ENCODE data around the gene WWTR1.

WWTR1 gene

GRCh38 chr3:149657926-149658743 is at the start of gene WWTR1:
Gene WWTR1 (minus strand): TSS chr3:149658025. CDS start chr3:149657306, 719 bp downstream.
- peak; percentile 96 for DNase-seq

DNA sequence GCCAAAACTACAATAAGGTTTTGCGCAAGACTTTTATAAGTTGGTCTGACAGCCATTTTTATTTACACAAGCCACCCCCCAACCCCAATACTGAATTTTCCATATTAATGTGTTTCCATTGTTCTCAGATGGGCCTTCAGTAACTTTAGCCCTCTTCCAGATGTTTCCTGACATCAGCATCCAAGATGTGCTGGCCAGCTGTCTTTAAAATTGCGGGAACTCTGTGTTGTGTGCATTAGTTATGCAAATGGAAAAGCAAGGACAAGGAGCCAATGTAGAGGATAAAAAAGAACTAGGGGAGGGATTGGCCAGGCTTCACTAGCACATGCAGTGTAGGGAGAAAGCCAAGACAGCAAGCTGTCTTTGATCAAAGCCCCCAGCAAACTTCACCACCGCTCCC is 49.1 kb upstream of the WWTR1 start:
- peak; percentile 37 for DNase-seq

DNA sequence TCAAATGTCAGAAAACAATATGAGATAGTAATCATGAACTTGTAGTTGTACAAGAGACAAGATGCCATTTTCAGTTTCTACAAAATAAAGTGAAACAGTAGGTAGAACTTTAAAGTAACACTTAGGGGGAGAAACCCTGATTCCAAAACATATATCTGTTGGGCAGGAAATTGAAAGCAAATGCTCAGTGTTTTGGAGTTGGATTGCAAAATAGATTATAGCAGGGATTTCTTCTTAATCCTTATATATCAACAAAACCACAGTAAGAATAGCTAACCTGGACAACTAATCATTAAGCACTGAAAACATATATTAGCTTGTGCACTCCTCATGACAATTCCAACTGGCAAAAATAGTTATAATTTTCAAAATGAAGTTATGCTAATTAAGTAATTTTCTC is 47.6 kb upstream of the WWTR1 start:
- DNase-seq, result no peak

GRCh38 chr3:149703466-149703865 is 45.6 kb upstream of the WWTR1 start:
- DNase-seq, result peak; percentile 69

DNA sequence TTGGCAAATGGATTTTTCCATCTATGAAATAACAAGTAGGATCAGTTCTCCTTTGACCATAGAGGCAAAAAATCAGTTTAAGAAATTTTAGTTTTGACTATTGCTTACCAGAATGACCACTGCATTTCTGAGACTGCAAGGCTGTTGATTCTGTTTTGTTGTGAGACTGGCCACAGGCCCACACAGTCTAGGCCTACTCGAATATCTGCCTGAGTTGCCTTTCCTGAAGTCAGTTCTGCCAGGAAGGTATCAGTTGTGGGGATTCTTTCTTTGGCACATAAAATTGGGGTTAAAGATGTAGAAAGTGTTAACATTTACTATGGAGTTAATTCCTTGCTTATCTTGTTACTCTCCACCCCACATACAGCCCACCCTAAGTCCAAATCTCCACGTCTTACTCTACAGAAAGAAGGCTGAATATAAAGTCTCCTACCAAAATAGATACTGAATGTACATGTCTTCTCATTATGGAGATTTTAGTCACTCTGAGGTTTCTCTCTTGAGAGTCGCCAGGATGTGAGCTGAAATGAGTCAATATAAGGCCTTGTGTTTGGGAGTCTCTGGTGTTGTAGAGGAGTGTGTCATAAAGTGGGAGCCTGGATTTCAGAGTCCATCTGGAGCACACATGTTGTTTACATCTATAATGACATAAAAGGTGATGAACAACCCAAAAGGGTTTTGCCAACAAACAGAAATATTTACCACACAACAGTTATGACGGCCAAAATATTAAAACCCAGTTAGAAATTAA is 45.0 kb upstream of the WWTR1 start:
- peak; percentile 93 for DNase-seq

- peak; percentile 31 for DNase-seq
Observed at GRCh38 chr3:149701977-149702350, 44.1 kb upstream of the WWTR1 start.

DNA sequence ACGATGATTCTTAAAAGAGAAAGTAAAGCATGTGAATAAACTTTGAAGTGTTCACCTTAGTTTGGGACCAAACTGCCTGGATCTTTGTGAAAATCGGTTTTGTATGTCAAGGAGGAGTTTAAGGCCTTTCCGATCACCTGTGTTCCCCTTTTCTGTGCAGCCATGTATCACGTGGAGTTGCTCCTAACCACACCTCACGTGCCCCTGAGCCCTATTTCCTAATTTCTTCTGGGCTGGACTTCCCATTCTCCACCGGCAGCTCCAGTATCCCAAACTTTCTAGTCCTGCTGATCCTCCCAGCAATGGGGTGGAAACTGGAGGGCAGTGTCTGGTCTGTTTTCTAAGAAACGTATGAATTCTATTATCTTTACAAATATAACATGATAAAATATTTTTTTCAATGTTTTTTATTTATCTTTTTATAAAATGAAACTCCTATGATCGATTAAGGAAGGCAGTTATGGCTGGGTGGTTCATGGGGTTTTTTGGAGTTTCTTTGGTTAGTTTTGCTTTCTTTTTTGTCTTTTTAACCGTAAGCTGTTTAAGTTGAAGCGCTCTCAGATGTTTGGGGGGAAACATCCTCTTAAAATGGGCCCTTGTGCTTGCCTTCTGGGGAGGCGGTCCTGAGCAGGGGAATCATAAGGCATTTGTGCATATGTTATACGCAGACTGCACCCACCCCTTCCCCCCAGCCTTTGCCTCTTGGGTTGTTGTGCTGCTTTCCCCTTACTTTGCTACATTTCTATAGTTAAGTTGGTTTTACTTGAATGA is 43.6 kb upstream of the WWTR1 start:
- DNase-seq, result peak; percentile 40

- no peak for DNase-seq
Observed at GRCh38 chr3:149688122-149688757, 30.4 kb upstream of the WWTR1 start.

DNA sequence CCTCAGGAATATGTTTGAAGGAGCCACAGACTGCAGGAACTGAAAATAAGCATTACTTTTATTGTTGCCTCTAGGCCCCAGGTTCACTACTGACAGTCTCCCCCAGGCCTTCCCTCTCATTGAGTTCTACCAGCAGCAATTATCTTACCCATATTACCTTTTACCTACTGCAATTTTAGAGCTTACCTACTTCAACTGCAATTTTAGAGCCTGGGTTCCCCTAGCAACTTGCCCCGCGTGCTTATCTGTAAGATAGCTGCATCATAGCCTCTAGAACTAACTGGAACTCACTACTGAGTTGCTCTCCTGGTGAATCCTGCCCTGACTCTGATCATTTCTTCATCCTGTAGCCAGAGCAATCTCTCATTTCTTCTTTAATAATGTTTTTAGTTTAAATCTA is 29.2 kb upstream of the WWTR1 start:
- DNase-seq, result no peak

DNA sequence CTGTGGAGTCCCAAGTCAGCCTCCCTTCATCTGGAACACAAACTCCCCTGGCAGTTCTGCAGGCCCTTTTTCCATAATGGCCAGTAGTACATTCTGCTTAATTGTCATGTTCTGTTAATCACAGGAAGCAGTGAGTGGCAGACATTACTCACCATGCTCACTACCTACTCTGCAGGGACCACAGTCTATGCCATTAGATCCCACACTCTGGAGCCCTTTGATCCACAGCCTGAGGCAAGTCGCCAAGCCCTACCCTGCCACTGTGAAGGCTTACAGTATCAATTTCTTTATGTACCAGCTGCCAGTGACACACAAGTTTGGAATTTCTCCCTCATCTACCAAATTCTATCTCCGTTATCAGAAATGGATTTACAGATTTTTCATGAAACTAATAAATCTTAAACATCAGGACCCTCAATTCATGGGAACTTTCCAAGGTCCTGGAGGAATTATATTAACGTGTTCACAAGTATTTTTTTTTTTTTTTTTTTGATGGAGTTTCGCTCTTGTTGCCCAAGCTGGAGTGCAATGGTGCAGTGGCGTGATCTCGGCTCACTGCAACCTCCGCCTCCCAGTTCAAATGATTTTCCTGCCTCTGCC is 20.6 kb upstream of the WWTR1 start:
- DNase-seq, result no peak

DNA sequence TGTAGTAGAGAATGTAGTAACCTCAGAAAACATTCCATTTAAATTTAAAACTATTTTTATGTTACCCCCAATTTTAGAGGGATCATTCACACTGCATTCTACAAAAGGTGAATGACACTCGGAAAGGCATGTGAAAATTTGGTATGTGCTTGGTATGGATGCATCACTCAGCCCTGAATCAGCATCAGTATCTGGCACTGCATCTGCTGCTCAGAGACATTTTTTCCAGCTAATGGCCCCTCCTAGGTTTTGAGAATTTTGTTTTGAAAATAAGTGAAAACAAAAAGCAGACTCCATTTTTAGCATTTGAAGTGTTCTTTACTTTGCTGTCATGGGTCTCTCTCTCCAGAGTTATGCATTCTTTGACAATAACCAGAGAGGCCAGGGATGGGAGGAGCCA is 15.6 kb upstream of the WWTR1 start:
- peak; percentile 67 for DNase-seq

DNA sequence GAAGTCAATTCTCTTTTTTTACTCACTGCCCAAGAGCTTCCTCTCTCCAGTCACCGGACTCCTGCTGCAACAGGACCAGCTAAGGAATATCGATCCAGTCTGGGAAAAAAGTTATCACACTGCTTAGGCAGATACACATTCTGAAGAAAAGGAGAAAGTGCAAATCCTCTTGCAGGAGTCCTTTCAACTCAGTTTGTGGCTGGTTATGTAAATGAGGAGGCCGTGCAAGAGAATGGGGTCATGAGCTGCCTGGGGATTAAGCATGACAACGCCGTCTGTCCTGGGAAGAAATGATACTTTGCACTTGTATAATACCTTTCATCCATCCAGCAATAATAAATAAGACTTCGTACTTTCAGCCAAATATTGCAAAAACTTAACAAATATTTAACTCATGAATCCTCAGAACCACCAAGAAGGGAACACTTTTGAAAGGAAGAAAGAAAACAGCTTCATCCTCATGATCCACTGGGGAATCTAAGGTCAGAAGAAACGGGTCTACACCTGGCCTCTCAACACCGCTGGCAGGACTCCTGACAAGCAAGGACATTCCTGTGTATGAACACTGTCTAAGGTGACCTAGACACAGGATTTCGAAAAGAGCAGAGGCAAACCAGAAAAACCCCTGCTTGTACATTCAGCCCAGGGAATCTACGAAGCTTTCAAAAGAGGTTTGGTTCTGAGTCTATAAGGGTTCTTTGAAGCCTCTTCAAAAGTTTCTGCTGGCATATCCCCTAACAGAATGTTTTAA is 13.1 kb upstream of the WWTR1 start:
- DNase-seq, result no peak

GRCh38 chr3:149667576-149667975 is 9.8 kb upstream of the WWTR1 start:
- DNase-seq, result no peak

- no peak for DNase-seq
Observed at GRCh38 chr3:149663966-149664365, 6.1 kb upstream of the WWTR1 start.

DNA sequence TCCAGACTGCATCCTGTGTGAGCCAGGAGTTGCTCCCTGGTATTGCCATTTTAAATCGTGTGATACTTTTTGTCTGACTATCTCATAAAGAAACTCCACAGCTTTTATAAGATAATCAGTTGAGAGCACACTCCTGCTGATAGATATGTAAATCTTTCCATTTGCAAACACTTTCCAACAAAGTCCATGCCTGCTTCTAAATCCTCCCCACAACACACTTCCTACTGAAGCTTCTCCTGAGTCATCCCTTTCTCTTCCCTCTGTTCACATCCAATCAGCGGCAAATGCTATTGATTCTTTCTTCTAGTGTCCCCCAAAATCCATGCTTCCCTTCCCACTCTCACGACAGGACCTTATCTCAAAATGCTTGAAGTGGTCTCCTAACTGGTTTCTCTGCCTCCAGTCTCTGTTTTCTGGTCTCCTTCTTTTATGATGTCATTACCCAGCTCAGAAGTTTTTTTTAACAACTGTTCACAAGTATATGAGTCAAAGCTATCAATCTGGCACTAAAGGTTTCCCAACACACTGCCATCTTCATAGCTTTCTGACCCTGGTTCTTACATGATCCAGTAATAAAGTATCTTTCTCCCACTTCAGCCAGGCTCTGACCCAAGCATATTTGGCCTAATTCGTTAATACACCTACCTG is 4.5 kb upstream of the WWTR1 start:
- DNase-seq, result peak; percentile 43

DNA sequence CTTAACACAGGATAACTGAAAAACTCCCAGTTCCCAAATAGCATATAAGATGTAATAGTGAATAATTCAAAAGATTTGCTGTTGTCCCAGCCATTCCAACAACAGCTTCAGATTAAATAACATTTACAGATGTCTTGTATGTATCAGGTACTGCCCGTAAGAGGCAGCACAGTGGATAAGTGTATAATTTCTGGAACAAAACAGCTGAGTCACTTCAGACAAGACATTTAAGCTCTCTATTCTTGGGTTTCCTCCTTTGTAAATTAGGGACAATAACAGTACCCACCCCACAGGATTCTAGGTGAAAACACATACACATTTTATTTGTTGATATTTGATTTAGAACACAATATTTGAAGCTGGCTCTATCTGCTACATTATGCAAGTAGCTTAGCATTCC is 2.6 kb upstream of the WWTR1 start:
- DNase-seq, result no peak

DNA sequence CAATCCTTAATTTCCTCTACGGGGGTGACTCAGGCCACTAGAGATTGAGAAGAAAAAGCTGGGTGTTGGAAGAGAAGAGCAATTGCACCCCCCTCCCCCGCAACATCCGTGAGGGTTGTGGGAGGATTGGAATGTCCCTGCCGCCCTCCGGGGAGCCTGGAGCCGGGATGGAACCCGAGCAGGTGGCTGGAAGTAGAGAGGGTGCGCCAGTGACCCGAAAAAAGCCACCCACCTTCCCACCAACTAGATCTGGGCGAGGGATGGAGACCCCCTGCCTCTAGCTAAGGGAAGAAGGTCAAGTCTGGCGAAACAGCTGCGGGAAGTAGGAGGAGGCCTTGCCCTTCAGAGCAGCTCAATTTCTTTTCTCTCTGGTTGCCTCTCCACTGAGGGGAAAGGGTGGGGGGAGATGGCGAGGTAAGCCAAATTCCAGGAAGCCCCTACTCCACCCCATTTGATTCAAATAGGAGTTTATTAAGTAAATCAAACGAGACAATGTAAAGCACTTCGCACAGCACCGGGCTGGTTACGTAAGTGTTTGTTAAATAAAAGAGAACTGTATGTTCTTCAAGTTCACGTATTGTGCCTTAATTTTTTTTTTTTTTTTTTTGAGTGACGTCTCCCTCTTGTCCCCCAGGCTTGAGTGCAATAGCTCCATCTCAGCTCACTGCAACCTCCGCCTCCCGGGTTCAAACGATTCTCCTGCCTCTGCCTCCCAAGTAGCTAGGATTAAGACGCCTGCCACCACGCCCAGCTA is 1.1 kb upstream of the WWTR1 start:
- DNase-seq, result peak; percentile 80

DNA sequence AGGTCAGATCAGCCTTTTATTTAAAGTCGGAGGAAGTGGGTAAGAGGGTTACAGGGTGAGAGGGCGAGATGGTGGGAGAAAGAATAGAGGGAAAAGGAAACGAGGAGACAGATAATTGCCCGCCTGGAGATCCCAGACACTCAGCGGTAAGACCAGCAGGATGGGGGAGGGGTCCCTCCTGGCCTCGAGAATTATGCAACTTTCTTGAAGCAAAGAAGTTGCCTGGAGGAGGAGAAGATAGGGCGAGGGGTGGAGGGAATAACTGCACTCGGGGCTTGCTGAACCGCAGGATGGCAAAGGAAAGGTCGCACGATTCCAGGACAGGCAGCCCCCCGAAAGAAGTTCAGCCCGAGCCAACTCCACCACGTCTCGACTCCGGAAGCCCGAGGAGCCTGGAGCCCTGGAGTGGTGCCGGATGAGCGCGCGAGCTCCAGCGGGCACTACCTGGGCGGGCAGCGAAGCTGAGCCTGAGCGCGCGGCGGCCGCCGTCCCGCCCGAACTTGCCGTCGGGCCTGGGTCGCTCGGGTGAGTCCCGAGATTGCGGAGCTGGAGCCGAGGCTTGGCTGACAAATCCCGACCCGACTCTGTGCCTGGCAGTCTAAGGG is 402 bp downstream of the WWTR1 start:
- DNase-seq, result peak; percentile 68

GRCh38 chr3:149655826-149656574 is 1.8 kb downstream of the WWTR1 start:
- DNase-seq, result no peak
